ENCODE data around the gene NFXL1.

The NFXL1 gene

GRCh38 chr4:47852136-47852535 lies 62.2 kb downstream of the NFXL1 start:
- Histone ChIP-seq H3K27ac (ENCODE audit: low read depth, low read length) (no peak overlapping the region), H3K4me3 (ENCODE audit: low read length) (no peak overlapping the region), H3K9me3 (ENCODE audit: insufficient read depth, low read depth, low read length) (0 out of 2 replicates have a peak, but pooled peaks cover 5% of the 10 kb centered on the region), H3K36me3 (ENCODE audit: insufficient read depth, low read length) (peaks cover 94% of the 10 kb centered on the region), H3K9ac (ENCODE audit: low read depth, low read length) (no peak overlapping the region), H3K27me3 (ENCODE audit: insufficient read depth, low read length) (no peaks in the 10 kb centered on the region), H3K4me1 (ENCODE audit: insufficient read depth, low read length) (no peaks in the 10 kb centered on the region)
- WGBS, result 100% methylated on average over 1 of the region's 1 CpG

GRCh38 chr4:47849466-47849865 lies 64.9 kb downstream of the NFXL1 start:
- H3K27me3 ChIP-seq (ENCODE audit: insufficient read depth, low read length), result no peaks in the 10 kb centered on the region
- no peak overlapping the region for H3K4me3 ChIP-seq (ENCODE audit: low read length)
- WGBS, result 87% methylated on average over 1 of the region's 1 CpG
- H3K4me1 ChIP-seq (ENCODE audit: insufficient read depth, low read length), result no peaks in the 10 kb centered on the region
- no peak overlapping the region for H3K27ac ChIP-seq (ENCODE audit: low read depth, low read length)
- 0 out of 2 replicates have a peak, but pooled peaks cover 7% of the 10 kb centered on the region for H3K9me3 ChIP-seq (ENCODE audit: insufficient read depth, low read depth, low read length)
- H3K9ac ChIP-seq (ENCODE audit: low read depth, low read length), result no peak overlapping the region
- H3K36me3 ChIP-seq (ENCODE audit: insufficient read depth, low read length), result peaks cover 76% of the 10 kb centered on the region

GRCh38 chr4:47848041-47848440 lies 66.3 kb downstream of the NFXL1 start:
- H3K9me3 ChIP-seq (ENCODE audit: insufficient read depth, low read depth, low read length), result 0 out of 2 replicates have a peak, but pooled peaks cover 7% of the 10 kb centered on the region
- peaks cover 76% of the 10 kb centered on the region for H3K36me3 ChIP-seq (ENCODE audit: insufficient read depth, low read length)
- no peak overlapping the region for H3K4me3 ChIP-seq (ENCODE audit: low read length)
- H3K27ac ChIP-seq (ENCODE audit: low read depth, low read length), result no peak overlapping the region
- WGBS, result 83% methylated on average over 2 of the region's 2 CpGs
- no peak overlapping the region for H3K9ac ChIP-seq (ENCODE audit: low read depth, low read length)
- H3K4me1 ChIP-seq (ENCODE audit: insufficient read depth, low read length), result no peaks in the 10 kb centered on the region
- no peaks in the 10 kb centered on the region for H3K27me3 ChIP-seq (ENCODE audit: insufficient read depth, low read length)

GRCh38 chr4:47842985-47843384 lies 71.4 kb downstream of the NFXL1 start:
- peaks cover 11% of the 10 kb centered on the region for H3K27me3 ChIP-seq (ENCODE audit: insufficient read depth, low read length)
- H3K27ac ChIP-seq (ENCODE audit: low read depth, low read length), result no peak overlapping the region
- H3K9ac ChIP-seq (ENCODE audit: low read depth, low read length), result no peak overlapping the region
- 0 out of 2 replicates have a peak, but pooled peaks cover 7% of the 10 kb centered on the region for H3K9me3 ChIP-seq (ENCODE audit: insufficient read depth, low read depth, low read length)
- peaks cover 37% of the 10 kb centered on the region for H3K36me3 ChIP-seq (ENCODE audit: insufficient read depth, low read length)
- H3K4me1 ChIP-seq (ENCODE audit: insufficient read depth, low read length), result peaks cover 8% of the 10 kb centered on the region
- H3K4me3 ChIP-seq (ENCODE audit: low read length), result no peak overlapping the region

GRCh38 chr4:47840291-47840690 lies 74.1 kb downstream of the NFXL1 start:
- H3K4me1 ChIP-seq (ENCODE audit: insufficient read depth, low read length), result peaks cover 22% of the 10 kb centered on the region

GRCh38 chr4:47839259-47839658 lies 75.1 kb downstream of the NFXL1 start:
- H3K36me3 ChIP-seq (ENCODE audit: insufficient read depth, low read length), result peaks cover 22% of the 10 kb centered on the region
- H3K9me3 ChIP-seq (ENCODE audit: insufficient read depth, low read depth, low read length), result no peaks in the 10 kb centered on the region
- H3K4me1 ChIP-seq (ENCODE audit: insufficient read depth, low read length), result peaks cover 24% of the 10 kb centered on the region
- no peak overlapping the region for H3K9ac ChIP-seq (ENCODE audit: low read depth, low read length)
- 70% methylated on average over 5 of the region's 5 CpGs for WGBS
- H3K27ac ChIP-seq (ENCODE audit: low read depth, low read length), result no peak overlapping the region
- H3K27me3 ChIP-seq (ENCODE audit: insufficient read depth, low read length), result peaks cover 33% of the 10 kb centered on the region
- H3K4me3 ChIP-seq (ENCODE audit: low read length), result no peak overlapping the region

More at GRCh38 chr4:47840291-47840690, 74.1 kb downstream of the NFXL1 start:
- H3K9ac ChIP-seq (ENCODE audit: low read depth, low read length), result no peak overlapping the region
- H3K9me3 ChIP-seq (ENCODE audit: insufficient read depth, low read depth, low read length), result no peaks in the 10 kb centered on the region
- H3K4me3 ChIP-seq (ENCODE audit: low read length), result no peak overlapping the region
- peaks cover 25% of the 10 kb centered on the region for H3K36me3 ChIP-seq (ENCODE audit: insufficient read depth, low read length)
- 92% methylated on average over 1 of the region's 1 CpG for WGBS
- peaks cover 33% of the 10 kb centered on the region for H3K27me3 ChIP-seq (ENCODE audit: insufficient read depth, low read length)
- H3K27ac ChIP-seq (ENCODE audit: low read depth, low read length), result no peak overlapping the region

- Histone ChIP-seq H3K4me3 (ENCODE audit: low read length) (peak overlapping the region; percentile 65), H3K4me1 (ENCODE audit: insufficient read depth, low read length) (peaks cover 24% of the 10 kb centered on the region), H3K9me3 (ENCODE audit: insufficient read depth, low read depth, low read length) (no peaks in the 10 kb centered on the region; the same call in 1 of the 2 replicates), H3K9ac (ENCODE audit: low read depth, low read length) (no peak overlapping the region), H3K27ac (ENCODE audit: low read depth, low read length) (no peak overlapping the region), H3K36me3 (ENCODE audit: insufficient read depth, low read length) (peaks cover 14% of the 10 kb centered on the region), H3K27me3 (ENCODE audit: insufficient read depth, low read length) (peaks cover 33% of the 10 kb centered on the region)
- WGBS, result 42% methylated on average over 4 of the region's 4 CpGs
These were observed 75.9 kb downstream of the NFXL1 start for GRCh38 chr4:47838445-47838844.

GRCh38 chr4:47837908-47838294 lies 76.5 kb downstream of the NFXL1 start, which contains the start of gene CORIN:
Gene CORIN (minus strand): TSS chr4:47838067. CDS start chr4:47837949, 118 bp downstream.
- Histone ChIP-seq H3K4me1 (ENCODE audit: insufficient read depth, low read length) (peaks cover 24% of the 10 kb centered on the region), H3K36me3 (ENCODE audit: insufficient read depth, low read length) (peaks cover 8% of the 10 kb centered on the region), H3K9me3 (ENCODE audit: insufficient read depth, low read depth, low read length) (peaks cover 5% of the 10 kb centered on the region; the same call in 1 of the 2 replicates), H3K9ac (ENCODE audit: low read depth, low read length) (peak within 1 kb of the TSS; percentile 60), H3K4me3 (ENCODE audit: low read length) (peak within 1 kb of the TSS; percentile 65), H3K27me3 (ENCODE audit: insufficient read depth, low read length) (peaks cover 33% of the 10 kb centered on the region), H3K27ac (ENCODE audit: low read depth, low read length) (no peak within 1 kb of the TSS)
- WGBS, result 6% methylated on average over 15 of the region's 16 CpGs

- Histone ChIP-seq H3K9ac (ENCODE audit: low read depth, low read length) (peak overlapping the region; percentile 60), H3K36me3 (ENCODE audit: insufficient read depth, low read length) (peaks cover 2% of the 10 kb centered on the region), H3K9me3 (ENCODE audit: insufficient read depth, low read depth, low read length) (peaks cover 5% of the 10 kb centered on the region; the same call in 1 of the 2 replicates), H3K4me1 (ENCODE audit: insufficient read depth, low read length) (peaks cover 24% of the 10 kb centered on the region), H3K27ac (ENCODE audit: low read depth, low read length) (no peak overlapping the region), H3K27me3 (ENCODE audit: insufficient read depth, low read length) (peaks cover 33% of the 10 kb centered on the region), H3K4me3 (ENCODE audit: low read length) (peak overlapping the region; percentile 65)
- under 1% methylated on average over 58 of the region's 58 CpGs for WGBS
These were observed 77.1 kb downstream of the NFXL1 start for GRCh38 chr4:47837094-47837907.

GRCh38 chr4:47836641-47837093 lies 77.7 kb downstream of the NFXL1 start:
- H3K27ac ChIP-seq (ENCODE audit: low read depth, low read length), result no peak overlapping the region
- H3K27me3 ChIP-seq (ENCODE audit: insufficient read depth, low read length), result peaks cover 33% of the 10 kb centered on the region

GRCh38 chr4:47835494-47835893 lies 78.9 kb downstream of the NFXL1 start:
- H3K4me3 ChIP-seq (ENCODE audit: low read length), result no peak overlapping the region
- 81% methylated on average over 2 of the region's 2 CpGs for WGBS

More at GRCh38 chr4:47836641-47837093, 77.7 kb downstream of the NFXL1 start:
- peaks cover 24% of the 10 kb centered on the region for H3K4me1 ChIP-seq (ENCODE audit: insufficient read depth, low read length)
- peaks cover 5% of the 10 kb centered on the region; the same call in 1 of the 2 replicates for H3K9me3 ChIP-seq (ENCODE audit: insufficient read depth, low read depth, low read length)
- H3K36me3 ChIP-seq (ENCODE audit: insufficient read depth, low read length), result no peaks in the 10 kb centered on the region
- WGBS, result under 1% methylated on average over 27 of the region's 27 CpGs
- H3K4me3 ChIP-seq (ENCODE audit: low read length), result peak overlapping the region; percentile 65
- peak overlapping the region; percentile 60 for H3K9ac ChIP-seq (ENCODE audit: low read depth, low read length)

More at GRCh38 chr4:47835494-47835893, 78.9 kb downstream of the NFXL1 start:
- Histone ChIP-seq H3K9ac (ENCODE audit: low read depth, low read length) (no peak overlapping the region), H3K9me3 (ENCODE audit: insufficient read depth, low read depth, low read length) (peaks cover 5% of the 10 kb centered on the region; the same call in 1 of the 2 replicates), H3K4me1 (ENCODE audit: insufficient read depth, low read length) (peaks cover 24% of the 10 kb centered on the region), H3K27me3 (ENCODE audit: insufficient read depth, low read length) (peaks cover 33% of the 10 kb centered on the region), H3K36me3 (ENCODE audit: insufficient read depth, low read length) (no peaks in the 10 kb centered on the region), H3K27ac (ENCODE audit: low read depth, low read length) (no peak overlapping the region)
